Suprapubic skin (tissue), 3 donors: ENCODE measurements around the gene LARP4B.

Source experiments
- EP300 ChIP-seq: sonication (generic); formaldehyde crosslinking; IDR thresholded peaks from one replicate; pipeline ENCODE4 v1.6.1; 2017; ENCODE audit warnings: antibody characterized with exemption
- POLR2A ChIP-seq, 2 donors: fragments of 450-650 bp; IDR thresholded peaks; one replicate each; pipeline ENCODE4 v1.6.1; 2017; ENCODE audit warnings: antibody characterized with exemption in 2 of 2, mild to moderate bottlenecking in 2 of 2, moderate library complexity in 2 of 2
- TF ChIP-seq, protein P1 (sequence below), 2 donors: fragments of 200-600 bp in 1 of 2; fragments of 450-650 bp in 1 of 2; sonication (generic) in 1 of 2; IDR thresholded peaks; one replicate each; pipeline ENCODE4 v1.5.1; 2016 to 2019; ENCODE audit warnings: antibody characterized with exemption in 2 of 2, mild to moderate bottlenecking in 1 of 2, moderate library complexity in 1 of 2

- TF ChIP-seq, protein P1, sequence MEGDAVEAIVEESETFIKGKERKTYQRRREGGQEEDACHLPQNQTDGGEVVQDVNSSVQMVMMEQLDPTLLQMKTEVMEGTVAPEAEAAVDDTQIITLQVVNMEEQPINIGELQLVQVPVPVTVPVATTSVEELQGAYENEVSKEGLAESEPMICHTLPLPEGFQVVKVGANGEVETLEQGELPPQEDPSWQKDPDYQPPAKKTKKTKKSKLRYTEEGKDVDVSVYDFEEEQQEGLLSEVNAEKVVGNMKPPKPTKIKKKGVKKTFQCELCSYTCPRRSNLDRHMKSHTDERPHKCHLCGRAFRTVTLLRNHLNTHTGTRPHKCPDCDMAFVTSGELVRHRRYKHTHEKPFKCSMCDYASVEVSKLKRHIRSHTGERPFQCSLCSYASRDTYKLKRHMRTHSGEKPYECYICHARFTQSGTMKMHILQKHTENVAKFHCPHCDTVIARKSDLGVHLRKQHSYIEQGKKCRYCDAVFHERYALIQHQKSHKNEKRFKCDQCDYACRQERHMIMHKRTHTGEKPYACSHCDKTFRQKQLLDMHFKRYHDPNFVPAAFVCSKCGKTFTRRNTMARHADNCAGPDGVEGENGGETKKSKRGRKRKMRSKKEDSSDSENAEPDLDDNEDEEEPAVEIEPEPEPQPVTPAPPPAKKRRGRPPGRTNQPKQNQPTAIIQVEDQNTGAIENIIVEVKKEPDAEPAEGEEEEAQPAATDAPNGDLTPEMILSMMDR (IDR thresholded peaks at IDR 0.05): no peak
- TF ChIP-seq EP300 (no peak), POLR2A (IDR thresholded peaks at IDR 0.05) (no peak)
Observed at GRCh38 chr10:876438-876837, 55.1 kb downstream of the LARP4B start.
